HEK293 (cell line): Measurements from ENCODE around the gene SMCO4.

ENCODE experiments used
- CTCF ChIA-PET: fragments of 350-600 bp; formaldehyde crosslinking; extraction: SDS; loops from one replicate; lab custom pipeline; 2021; ENCODE audit warnings: antibody characterized with exemption; lab: Yijun Ruan, JAX
- POLR2A ChIA-PET: fragments of 300-600 bp; formaldehyde crosslinking; extraction: SDS; loops from one replicate; lab custom pipeline; 2020; ENCODE audit warnings: antibody characterized with exemption, inconsistent platforms; lab: Yijun Ruan, JAX
- H3K27ac ChIP-seq: fragments of 200-500 bp; sonication (Bioruptor generic); 2 replicates; pipeline ENCODE4 v1.5.1; 2014; ENCODE audit warnings: low read depth, low read length, control low read depth, inconsistent platforms; ENCODE audit errors: extremely low read depth
- H3K36me3 ChIP-seq, 2 experiments: fragments of 200-500 bp in 1 of 2; sonication (Bioruptor generic) in 1 of 2; 1 replicate in 1 of 2; 2 replicates in 1 of 2; pipeline ENCODE4 v1.5.1; 2014 to 2017; ENCODE audit warnings: inconsistent platforms in 2 of 2, low read length in 2 of 2; ENCODE audit not compliant: control insufficient read depth in 2 of 2, insufficient read depth in 1 of 2
- H3K4me1 ChIP-seq: fragments of 200-500 bp; sonication (Bioruptor generic); 2 replicates; pipeline ENCODE4 v1.5.1; 2014; ENCODE audit warnings: mild to moderate bottlenecking, low read length, inconsistent platforms; ENCODE audit not compliant: control insufficient read depth, insufficient read depth
- H3K4me3 ChIP-seq: 2 replicates; pipeline ENCODE4 v1.5.1; 2011; ENCODE audit warnings: low read depth, mild to moderate bottlenecking, control low read depth, low read length, moderate library complexity
- H3K9me3 ChIP-seq: fragments of 200-500 bp; sonication (Bioruptor generic); 2 replicates; pipeline ENCODE4 v1.5.1; 2014; ENCODE audit warnings: low read depth, low read length, inconsistent platforms; ENCODE audit not compliant: control insufficient read depth, insufficient read depth
- HIC1 ChIP-seq: fragments of 450-650 bp; formaldehyde crosslinking; IDR thresholded peaks from 2 replicates; pipeline ENCODE4 v1.5.1; 2016; ENCODE audit warnings: missing biosample characterization, missing genetic modification characterization
- KLF17 ChIP-seq: fragments of 450-650 bp; formaldehyde crosslinking; IDR thresholded peaks from 2 replicates; pipeline ENCODE4 v1.5.1; 2016; ENCODE audit warnings: missing biosample characterization, missing genetic modification characterization
- OSR2 ChIP-seq: fragments of 450-650 bp; formaldehyde crosslinking; IDR thresholded peaks from 2 replicates; pipeline ENCODE4 v1.5.1; 2016; ENCODE audit warnings: missing biosample characterization, missing genetic modification characterization
- PRDM10 ChIP-seq: fragments of 450-650 bp; formaldehyde crosslinking; IDR thresholded peaks from 2 replicates; pipeline ENCODE4 v1.5.1; 2016; ENCODE audit warnings: missing biosample characterization, missing genetic modification characterization
- TRIM28 ChIP-seq: IDR thresholded peaks from 2 replicates; pipeline ENCODE4 v1.6.1; 2011; ENCODE audit warnings: low read length, control low read depth, borderline replicate concordance
- YY1 ChIP-seq: fragments of 450-650 bp; formaldehyde crosslinking; IDR thresholded peaks from 2 replicates; pipeline ENCODE4 v1.5.1; 2018; ENCODE audit warnings: missing biosample characterization, missing genetic modification characterization
- ZFP41 ChIP-seq: fragments of 450-650 bp; formaldehyde crosslinking; IDR thresholded peaks from 2 replicates; pipeline ENCODE4 v1.5.1; 2016; ENCODE audit warnings: missing biosample characterization, missing genetic modification characterization, borderline replicate concordance
- ZIC2 ChIP-seq: fragments of 450-650 bp; formaldehyde crosslinking; IDR thresholded peaks from 2 replicates; pipeline ENCODE4 v1.5.1; 2016; ENCODE audit warnings: missing biosample characterization, missing genetic modification characterization
- ZNF10 ChIP-seq: fragments of 450-650 bp; formaldehyde crosslinking; IDR thresholded peaks from 2 replicates; pipeline ENCODE4 v1.5.1; 2017; ENCODE audit warnings: missing biosample characterization, missing genetic modification characterization
- ZNF133 ChIP-seq: fragments of 450-650 bp; formaldehyde crosslinking; IDR thresholded peaks from 2 replicates; pipeline ENCODE4 v1.5.1; 2016; ENCODE audit warnings: missing biosample characterization, missing genetic modification characterization
- ZNF146 ChIP-seq: fragments of 450-650 bp; formaldehyde crosslinking; IDR thresholded peaks from 2 replicates; pipeline ENCODE4 v1.5.1; 2016; ENCODE audit warnings: missing biosample characterization, missing genetic modification characterization
- ZNF157 ChIP-seq: fragments of 450-650 bp; formaldehyde crosslinking; IDR thresholded peaks from 2 replicates; pipeline ENCODE4 v1.5.1; 2016; ENCODE audit warnings: missing biosample characterization, missing genetic modification characterization
- ZNF239 ChIP-seq: fragments of 450-650 bp; formaldehyde crosslinking; IDR thresholded peaks from 2 replicates; pipeline ENCODE4 v1.5.1; 2016; ENCODE audit warnings: missing biosample characterization, missing genetic modification characterization
- ZNF324 ChIP-seq: fragments of 450-650 bp; formaldehyde crosslinking; IDR thresholded peaks from 2 replicates; pipeline ENCODE4 v1.5.1; 2016; ENCODE audit warnings: missing biosample characterization, missing genetic modification characterization
- ZNF48 ChIP-seq: fragments of 450-650 bp; formaldehyde crosslinking; IDR thresholded peaks from 2 replicates; pipeline ENCODE4 v1.5.1; 2016; ENCODE audit warnings: missing biosample characterization, missing genetic modification characterization
- ZNF488 ChIP-seq: fragments of 450-650 bp; formaldehyde crosslinking; IDR thresholded peaks from 2 replicates; pipeline ENCODE4 v1.5.1; 2016; ENCODE audit warnings: missing biosample characterization, missing genetic modification characterization
- ZNF501 ChIP-seq: fragments of 450-650 bp; formaldehyde crosslinking; IDR thresholded peaks from 2 replicates; pipeline ENCODE4 v1.5.1; 2016; ENCODE audit warnings: missing biosample characterization, missing genetic modification characterization
- ZNF776 ChIP-seq: fragments of 450-650 bp; formaldehyde crosslinking; IDR thresholded peaks from 2 replicates; pipeline ENCODE4 v1.5.0; 2017; ENCODE audit warnings: missing biosample characterization, missing genetic modification characterization, borderline replicate concordance
- ZNF785 ChIP-seq: fragments of 450-650 bp; formaldehyde crosslinking; IDR thresholded peaks from 2 replicates; pipeline ENCODE4 v1.5.1; 2016; ENCODE audit warnings: missing biosample characterization, missing genetic modification characterization
- ZNF791 ChIP-seq: fragments of 450-650 bp; formaldehyde crosslinking; IDR thresholded peaks from 2 replicates; pipeline ENCODE4 v1.5.1; 2016; ENCODE audit warnings: missing biosample characterization, missing genetic modification characterization
- ZNF830 ChIP-seq: fragments of 450-650 bp; IDR thresholded peaks from 2 replicates; pipeline ENCODE4 v1.5.0; 2018; ENCODE audit warnings: missing biosample characterization, missing genetic modification characterization, low read depth, mild to moderate bottlenecking, moderate library complexity
- ZSCAN23 ChIP-seq: fragments of 450-650 bp; formaldehyde crosslinking; IDR thresholded peaks from 2 replicates; pipeline ENCODE4 v1.5.1; 2016; ENCODE audit warnings: missing biosample characterization, missing genetic modification characterization
- TF ChIP-seq, protein P1 (sequence below): fragments of 450-650 bp; formaldehyde crosslinking; optimal IDR thresholded peaks from 2 replicates; pipeline ENCODE3; 2016; ENCODE audit warnings: missing biosample characterization, mild to moderate bottlenecking, missing genetic modification characterization
- TF ChIP-seq, protein P2 (sequence below): fragments of 450-650 bp; formaldehyde crosslinking; IDR thresholded peaks from 2 replicates; pipeline ENCODE4 v1.5.1; 2017; ENCODE audit warnings: missing biosample characterization, mild to moderate bottlenecking, missing genetic modification characterization, moderate library complexity

The SMCO4 gene

DNA sequence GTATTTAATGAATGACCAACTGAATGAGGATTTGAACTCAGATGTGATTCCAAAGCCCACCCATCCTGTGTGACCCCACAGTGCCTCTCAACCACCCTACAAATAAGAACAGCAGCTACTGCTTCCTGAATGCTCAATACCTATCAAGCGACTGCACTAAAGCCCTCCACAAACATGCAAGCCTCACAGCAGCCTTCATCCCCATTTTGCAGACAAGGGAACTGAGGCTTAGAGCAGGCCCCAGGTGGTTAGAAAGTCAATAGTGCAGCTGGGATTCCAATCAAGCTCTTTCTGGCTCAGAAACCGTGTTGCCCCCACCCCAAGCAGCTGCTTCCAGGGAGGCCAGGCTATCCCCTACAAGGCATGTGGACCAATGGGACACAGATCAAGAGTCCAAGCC lies 57.2 kb downstream of the SMCO4 start (continued):
- no peak for TF ChIP-seq PRDM10 (tag by site-specific recombination)
- no peak for TF ChIP-seq ZNF239
- no peak for TF ChIP-seq ZNF133
- TF ChIP-seq ZNF324 (tag by site-specific recombination) = no peak
- TF ChIP-seq YY1 = no peak
- TF ChIP-seq ZNF785 (tag by site-specific recombination) = no peak
- TF ChIP-seq, protein P1, sequence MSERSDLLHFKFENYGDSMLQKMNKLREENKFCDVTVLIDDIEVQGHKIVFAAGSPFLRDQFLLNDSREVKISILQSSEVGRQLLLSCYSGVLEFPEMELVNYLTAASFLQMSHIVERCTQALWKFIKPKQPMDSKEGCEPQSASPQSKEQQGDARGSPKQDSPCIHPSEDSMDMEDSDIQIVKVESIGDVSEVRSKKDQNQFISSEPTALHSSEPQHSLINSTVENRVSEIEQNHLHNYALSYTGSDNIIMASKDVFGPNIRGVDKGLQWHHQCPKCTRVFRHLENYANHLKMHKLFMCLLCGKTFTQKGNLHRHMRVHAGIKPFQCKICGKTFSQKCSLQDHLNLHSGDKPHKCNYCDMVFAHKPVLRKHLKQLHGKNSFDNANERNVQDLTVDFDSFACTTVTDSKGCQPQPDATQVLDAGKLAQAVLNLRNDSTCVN (tag by site-specific recombination) = no peak
- TF ChIP-seq ZNF157 = no peak
- TF ChIP-seq HIC1 = no peak

DNA sequence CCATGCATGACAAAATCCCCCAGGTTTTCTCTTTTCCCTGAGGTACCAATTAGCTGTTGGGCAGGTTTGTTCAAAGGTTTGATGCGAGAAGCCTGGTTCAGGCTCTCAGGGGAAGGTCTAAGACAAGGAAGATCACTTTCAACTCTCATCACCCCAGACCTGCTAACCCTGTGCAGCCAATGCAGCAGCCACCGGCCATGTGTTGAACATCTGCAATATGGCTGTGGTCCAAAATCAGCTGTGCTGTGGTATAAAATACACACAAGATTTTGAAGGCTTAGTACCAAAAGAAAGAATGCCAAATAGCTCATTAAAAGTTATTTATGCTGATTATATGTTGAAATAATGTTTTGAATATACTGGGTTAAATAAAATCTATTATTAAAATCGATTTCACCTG lies 58.5 kb downstream of the SMCO4 start:
- H3K4me1 ChIP-seq = peaks cover 2% of the 10 kb centered on the region; the same call in 1 of the 2 replicates
- CTCF ChIA-PET = interaction anchor here (0.7 kb wide), 1 partner anchor 253 kb away, joined by 4 read pairs; no protein-coding TSS in a partner anchor
- no peak overlapping the region for H3K27ac ChIP-seq
- peaks cover 0 to 5% of the 10 kb centered on the region in 2 experiments; a peak in 1 of 3 replicates for H3K36me3 ChIP-seq
- H3K4me3 ChIP-seq = no peak overlapping the region
- POLR2A ChIA-PET = no interaction called here
- H3K9me3 ChIP-seq = no peaks in the 10 kb centered on the region
- TF ChIP-seq KLF17 (tag by site-specific recombination) (no peak), TRIM28 (no peak), ZNF501 (tag by site-specific recombination) (no peak), ZNF791 (tag by site-specific recombination) (no peak)

- POLR2A ChIA-PET = no interaction called here
- Histone ChIP-seq H3K36me3 (peaks cover 0 to 5% of the 10 kb centered on the region in 2 experiments; a peak in 1 of 3 replicates), H3K4me1 (peaks cover 2% of the 10 kb centered on the region; the same call in 1 of the 2 replicates), H3K9me3 (no peaks in the 10 kb centered on the region), H3K27ac (no peak overlapping the region), H3K4me3 (no peak overlapping the region)
- CTCF ChIA-PET = no interaction called here
- TF ChIP-seq, protein P2, sequence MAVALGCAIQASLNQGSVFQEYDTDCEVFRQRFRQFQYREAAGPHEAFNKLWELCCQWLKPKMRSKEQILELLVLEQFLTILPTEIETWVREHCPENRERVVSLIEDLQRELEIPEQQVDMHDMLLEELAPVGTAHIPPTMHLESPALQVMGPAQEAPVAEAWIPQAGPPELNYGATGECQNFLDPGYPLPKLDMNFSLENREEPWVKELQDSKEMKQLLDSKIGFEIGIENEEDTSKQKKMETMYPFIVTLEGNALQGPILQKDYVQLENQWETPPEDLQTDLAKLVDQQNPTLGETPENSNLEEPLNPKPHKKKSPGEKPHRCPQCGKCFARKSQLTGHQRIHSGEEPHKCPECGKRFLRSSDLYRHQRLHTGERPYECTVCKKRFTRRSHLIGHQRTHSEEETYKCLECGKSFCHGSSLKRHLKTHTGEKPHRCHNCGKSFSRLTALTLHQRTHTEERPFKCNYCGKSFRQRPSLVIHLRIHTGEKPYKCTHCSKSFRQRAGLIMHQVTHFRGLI (tag by site-specific recombination) = no peak
- TF ChIP-seq ZSCAN23 (tag by site-specific recombination) = no peak
- no peak for TF ChIP-seq ZNF785 (tag by site-specific recombination)
- no peak for TF ChIP-seq ZFP41
- TF ChIP-seq ZNF10 (tag by site-specific recombination) = no peak
- no peak for TF ChIP-seq OSR2 (tag by site-specific recombination)
- no peak for TF ChIP-seq ZNF488 (tag by site-specific recombination)
- TF ChIP-seq ZIC2 (tag by site-specific recombination) = no peak
- no peak for TF ChIP-seq ZNF48
- TF ChIP-seq ZNF830 = no peak
- no peak for TF ChIP-seq ZNF776 (tag by site-specific recombination)
- no peak for TF ChIP-seq ZNF146 (tag by site-specific recombination)
Measured at GRCh38 chr11:93482556-93482955, 60.6 kb downstream of the SMCO4 start.
